ENCODE results near the gene FUT8. TPM values are rescaled to one million over a fixed set of nuclear protein-coding genes. Genes with fewer than 3 reads are reported as not detected.

The FUT8 gene
- polyA plus RNA-seq, 1 of the 3 experiments (the other 2 are of a cell fraction): 31.7 TPM

DNA sequence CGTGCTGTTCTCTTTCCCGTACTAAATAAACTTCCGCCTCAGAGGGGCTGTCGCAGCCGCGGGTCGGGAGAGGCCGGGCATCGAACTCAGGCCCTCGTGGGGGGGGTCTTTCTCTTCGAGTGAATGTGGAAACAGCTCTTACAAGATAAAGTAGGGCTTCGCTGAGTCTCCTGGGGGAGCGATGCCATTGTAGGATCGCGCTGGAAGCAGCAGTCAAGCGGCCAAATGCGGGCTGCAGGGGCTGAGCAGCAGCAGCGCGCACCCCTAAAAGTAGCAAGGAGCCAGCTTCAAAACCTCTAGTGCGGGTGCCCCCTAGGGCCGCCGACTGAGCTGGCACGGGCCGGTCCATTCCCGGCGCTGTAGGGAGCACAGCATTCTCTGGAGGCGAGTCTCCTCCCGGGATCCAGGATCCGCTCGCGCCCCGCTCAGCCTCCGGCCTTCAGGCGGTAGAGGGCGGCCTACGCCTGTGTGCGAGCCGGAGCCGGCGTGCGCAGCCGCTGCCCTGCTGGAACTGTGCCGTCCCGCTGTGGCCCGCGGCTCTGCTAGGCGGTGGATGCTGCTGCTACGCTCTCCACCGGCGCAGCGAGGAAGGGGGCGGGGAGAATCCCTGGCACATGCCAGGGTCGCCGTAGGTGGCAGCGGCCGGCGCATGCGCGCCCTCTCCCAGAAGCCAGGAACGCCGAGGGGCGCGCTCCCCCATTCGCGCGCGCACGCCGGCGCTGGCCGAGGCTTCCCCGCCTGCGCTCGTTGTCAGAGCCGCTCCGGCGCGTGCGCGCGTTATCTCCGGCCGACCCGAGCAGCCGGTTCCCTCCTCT, at the start of gene FUT8 (continued):
- TF ChIP-seq, protein P1, sequence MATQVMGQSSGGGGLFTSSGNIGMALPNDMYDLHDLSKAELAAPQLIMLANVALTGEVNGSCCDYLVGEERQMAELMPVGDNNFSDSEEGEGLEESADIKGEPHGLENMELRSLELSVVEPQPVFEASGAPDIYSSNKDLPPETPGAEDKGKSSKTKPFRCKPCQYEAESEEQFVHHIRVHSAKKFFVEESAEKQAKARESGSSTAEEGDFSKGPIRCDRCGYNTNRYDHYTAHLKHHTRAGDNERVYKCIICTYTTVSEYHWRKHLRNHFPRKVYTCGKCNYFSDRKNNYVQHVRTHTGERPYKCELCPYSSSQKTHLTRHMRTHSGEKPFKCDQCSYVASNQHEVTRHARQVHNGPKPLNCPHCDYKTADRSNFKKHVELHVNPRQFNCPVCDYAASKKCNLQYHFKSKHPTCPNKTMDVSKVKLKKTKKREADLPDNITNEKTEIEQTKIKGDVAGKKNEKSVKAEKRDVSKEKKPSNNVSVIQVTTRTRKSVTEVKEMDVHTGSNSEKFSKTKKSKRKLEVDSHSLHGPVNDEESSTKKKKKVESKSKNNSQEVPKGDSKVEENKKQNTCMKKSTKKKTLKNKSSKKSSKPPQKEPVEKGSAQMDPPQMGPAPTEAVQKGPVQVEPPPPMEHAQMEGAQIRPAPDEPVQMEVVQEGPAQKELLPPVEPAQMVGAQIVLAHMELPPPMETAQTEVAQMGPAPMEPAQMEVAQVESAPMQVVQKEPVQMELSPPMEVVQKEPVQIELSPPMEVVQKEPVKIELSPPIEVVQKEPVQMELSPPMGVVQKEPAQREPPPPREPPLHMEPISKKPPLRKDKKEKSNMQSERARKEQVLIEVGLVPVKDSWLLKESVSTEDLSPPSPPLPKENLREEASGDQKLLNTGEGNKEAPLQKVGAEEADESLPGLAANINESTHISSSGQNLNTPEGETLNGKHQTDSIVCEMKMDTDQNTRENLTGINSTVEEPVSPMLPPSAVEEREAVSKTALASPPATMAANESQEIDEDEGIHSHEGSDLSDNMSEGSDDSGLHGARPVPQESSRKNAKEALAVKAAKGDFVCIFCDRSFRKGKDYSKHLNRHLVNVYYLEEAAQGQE (IDR thresholded peaks at IDR 0.05; ENCODE audit: low read depth, low read length): peak; percentile 56
- TF ChIP-seq MXI1 (IDR thresholded peaks at IDR 0.05; ENCODE audit: low read depth, low read length) (peak; percentile 95), TAF1 (IDR thresholded peaks at IDR 0.05; ENCODE audit: borderline replicate concordance, low read depth, low read length) (peak; percentile 95), RCOR1 (IDR thresholded peaks at IDR 0.05; ENCODE audit: low read length) (peak; percentile 43; the same call in 1 of the 2 replicates), MEF2A (IDR thresholded peaks at IDR 0.05; ENCODE audit: borderline replicate concordance, low read depth) (no peak), SIN3A (IDR thresholded peaks at IDR 0.05; ENCODE audit: borderline replicate concordance, low read depth, low read length) (peak; percentile 53; the same call in 1 of the 2 replicates), ZBTB33 (IDR thresholded peaks at IDR 0.05; ENCODE audit: borderline replicate concordance, low read depth) (0 out of 2 replicates have a peak, but pooled peaks have one; percentile 26)

GRCh38 chr14:65366802-65367565, 45.5 kb upstream of the FUT8 start:
- ChIA-PET CTCF (interaction anchor here (0.7 kb wide), 1 partner anchor 45 kb away, joined by 4 read pairs; the partner anchor contains the start of gene FUT8), POLR2A (no interaction called here)
- H3K9ac ChIP-seq: no peak overlapping the region
- no peak overlapping the region for H3K4me3 ChIP-seq (ENCODE audit: low read depth in 2 of 2, low read length in 1 of 2)
- H3K4me1 ChIP-seq (ENCODE audit: control insufficient read depth in 1 of 2, insufficient read depth in 2 of 2, low read depth in 1 of 2, low read length in 1 of 2): no peaks in the 10 kb centered on the region; a peak in 1 of 4 replicates
- H3K4me2 ChIP-seq: no peak overlapping the region
- no peaks in the 10 kb centered on the region for H3K36me3 ChIP-seq (replicated peaks in 1 of 2; ENCODE audit: control insufficient read depth in 1 of 2, insufficient read depth in 2 of 2, low read length in 1 of 2)
- H2AFZ ChIP-seq (ENCODE audit: low read depth): no peak overlapping the region
- no peak overlapping the region for H3K27ac ChIP-seq (ENCODE audit: low read depth in 2 of 2, low read length in 1 of 2)
- no peaks in the 10 kb centered on the region for H3F3A ChIP-seq (replicated peaks; ENCODE audit: insufficient read depth)
- H4K20me1 ChIP-seq (ENCODE audit: insufficient read depth): no peaks in the 10 kb centered on the region
- no peak for DNase-seq
- no peaks in the 10 kb centered on the region for H3K9me2 ChIP-seq
- H3K9me3 ChIP-seq: no peaks in the 10 kb centered on the region
- WGBS (ENCODE audit: low lambda C conversion rate): 72% methylated on average over 3 of the region's 3 CpGs
- no peaks in the 10 kb centered on the region for H3K27me3 ChIP-seq (ENCODE audit: insufficient read depth)
- no peaks in the 10 kb centered on the region for H3K79me2 ChIP-seq (ENCODE audit: insufficient read depth)
- no peak for TF ChIP-seq GABPA (IDR thresholded peaks at IDR 0.05; ENCODE audit: low read depth)
- TF ChIP-seq POLR2AphosphoS5 (IDR thresholded peaks at IDR 0.05; ENCODE audit: low read depth, low read length): no peak
- no peak for TF ChIP-seq ELF1 (IDR thresholded peaks at IDR 0.05)
- no peak for TF ChIP-seq ZBTB33 (IDR thresholded peaks at IDR 0.05; ENCODE audit: borderline replicate concordance, low read depth)
- TF ChIP-seq SMC3 (IDR thresholded peaks at IDR 0.05; ENCODE audit: low read depth, low read length): no peak
- TF ChIP-seq TAF1 (IDR thresholded peaks at IDR 0.05; ENCODE audit: borderline replicate concordance, low read depth, low read length): no peak
- TF ChIP-seq MEF2A (IDR thresholded peaks at IDR 0.05; ENCODE audit: borderline replicate concordance, low read depth): no peak
- TF ChIP-seq SIN3A (IDR thresholded peaks at IDR 0.05; ENCODE audit: borderline replicate concordance, low read depth, low read length): no peak
- TF ChIP-seq RCOR1 (IDR thresholded peaks at IDR 0.05; ENCODE audit: low read length): no peak
- TF ChIP-seq CTCF (IDR thresholded peaks at IDR 0.05): no peak
- no peak for TF ChIP-seq MXI1 (IDR thresholded peaks at IDR 0.05; ENCODE audit: low read depth, low read length)
- no peak for TF ChIP-seq CHD2 (IDR thresholded peaks at IDR 0.05; ENCODE audit: low read length, partially characterized antibody)
- no peak for TF ChIP-seq RAD21 (IDR thresholded peaks at IDR 0.05; ENCODE audit: low read length)
- no peak for TF ChIP-seq TCF12 (IDR thresholded peaks at IDR 0.05)
- no peak for TF ChIP-seq PBX3 (IDR thresholded peaks at IDR 0.05)
